GM21619 (cell line): ENCODE data around the gene TBX10.

Source experiments
- ATAC-seq: cut with Tn5 transposase; IDR thresholded peaks from one replicate; pipeline ENCODE4 v1.9.1; 2021; ENCODE audit not compliant: unreplicated experiment

Gene TBX10

DNA sequence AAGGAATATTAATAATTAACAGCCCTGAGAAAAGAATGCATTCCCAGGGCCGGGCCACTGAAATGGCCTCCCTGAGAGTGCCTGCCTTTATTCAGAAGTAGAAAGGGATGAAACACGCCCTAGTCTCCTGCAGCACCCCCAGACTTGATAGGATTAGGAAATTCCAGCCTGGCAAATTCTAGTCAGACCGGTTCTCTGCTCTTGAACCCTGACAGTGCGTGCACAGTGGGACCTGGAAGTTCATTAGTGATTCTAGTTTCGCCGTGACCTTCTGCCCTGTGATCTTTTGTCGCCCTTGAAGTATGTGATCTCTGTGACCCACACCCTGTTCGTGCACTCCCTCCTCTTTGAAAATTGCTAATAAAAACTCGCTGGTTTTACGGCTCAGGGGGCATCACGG lies 58.1 kb downstream of the TBX10 start:
- no peak for ATAC-seq
